ENCODE results near the gene HGS. TPM values are rescaled to one million over a fixed set of nuclear protein-coding genes. Genes with fewer than 3 reads are reported as not detected.

Gene HGS
- total and polyA plus RNA-seq, 2 of the 13 experiments (the other 11 are each of a cell fraction or from before 2014, with no cell fraction given), result 73.3 to 78.1 TPM

GRCh38 chr17:81652906-81653771, 30.7 kb upstream of the HGS start (continued):
- TF ChIP-seq, protein P1, sequence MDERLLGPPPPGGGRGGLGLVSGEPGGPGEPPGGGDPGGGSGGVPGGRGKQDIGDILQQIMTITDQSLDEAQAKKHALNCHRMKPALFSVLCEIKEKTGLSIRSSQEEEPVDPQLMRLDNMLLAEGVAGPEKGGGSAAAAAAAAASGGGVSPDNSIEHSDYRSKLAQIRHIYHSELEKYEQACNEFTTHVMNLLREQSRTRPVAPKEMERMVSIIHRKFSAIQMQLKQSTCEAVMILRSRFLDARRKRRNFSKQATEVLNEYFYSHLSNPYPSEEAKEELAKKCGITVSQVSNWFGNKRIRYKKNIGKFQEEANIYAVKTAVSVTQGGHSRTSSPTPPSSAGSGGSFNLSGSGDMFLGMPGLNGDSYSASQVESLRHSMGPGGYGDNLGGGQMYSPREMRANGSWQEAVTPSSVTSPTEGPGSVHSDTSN (CRISPR knock-in tag; IDR thresholded peaks at IDR 0.05), result no peak
- TF ChIP-seq ZNF800 (CRISPR knock-in tag; IDR thresholded peaks at IDR 0.05) (no peak), ZSCAN25 (CRISPR knock-in tag; IDR thresholded peaks at IDR 0.05) (no peak; the same call in 1 of the 2 replicates), ZNF75D (CRISPR knock-in tag; IDR thresholded peaks at IDR 0.05; ENCODE audit: borderline replicate concordance) (no peak), ZNF446 (CRISPR knock-in tag; IDR thresholded peaks at IDR 0.05) (no peak), BATF2 (CRISPR knock-in tag; IDR thresholded peaks at IDR 0.05) (no peak), MEF2D (CRISPR knock-in tag; IDR thresholded peaks at IDR 0.05) (no peak), PITX1 (CRISPR knock-in tag; IDR thresholded peaks at IDR 0.05) (no peak), ZNF207 (IDR thresholded peaks at IDR 0.05; ENCODE audit: borderline replicate concordance) (no peak), ZNF776 (CRISPR knock-in tag; IDR thresholded peaks at IDR 0.05) (no peak; the same call in 1 of the 2 replicates), HDAC2 (CRISPR knock-in tag; IDR thresholded peaks at IDR 0.05) (no peak), ELF4 (CRISPR knock-in tag; IDR thresholded peaks at IDR 0.05; ENCODE audit: borderline replicate concordance) (no peak), MLLT10 (CRISPR knock-in tag; IDR thresholded peaks at IDR 0.05) (no peak), ATF7-NPFF (CRISPR knock-in tag; IDR thresholded peaks at IDR 0.05; ENCODE audit: low read depth) (no peak; the same call in 1 of the 2 replicates), HMG20B (CRISPR knock-in tag; conservative IDR thresholded peaks at IDR 0.05) (no peak)
- TF ChIP-seq, protein P2, sequence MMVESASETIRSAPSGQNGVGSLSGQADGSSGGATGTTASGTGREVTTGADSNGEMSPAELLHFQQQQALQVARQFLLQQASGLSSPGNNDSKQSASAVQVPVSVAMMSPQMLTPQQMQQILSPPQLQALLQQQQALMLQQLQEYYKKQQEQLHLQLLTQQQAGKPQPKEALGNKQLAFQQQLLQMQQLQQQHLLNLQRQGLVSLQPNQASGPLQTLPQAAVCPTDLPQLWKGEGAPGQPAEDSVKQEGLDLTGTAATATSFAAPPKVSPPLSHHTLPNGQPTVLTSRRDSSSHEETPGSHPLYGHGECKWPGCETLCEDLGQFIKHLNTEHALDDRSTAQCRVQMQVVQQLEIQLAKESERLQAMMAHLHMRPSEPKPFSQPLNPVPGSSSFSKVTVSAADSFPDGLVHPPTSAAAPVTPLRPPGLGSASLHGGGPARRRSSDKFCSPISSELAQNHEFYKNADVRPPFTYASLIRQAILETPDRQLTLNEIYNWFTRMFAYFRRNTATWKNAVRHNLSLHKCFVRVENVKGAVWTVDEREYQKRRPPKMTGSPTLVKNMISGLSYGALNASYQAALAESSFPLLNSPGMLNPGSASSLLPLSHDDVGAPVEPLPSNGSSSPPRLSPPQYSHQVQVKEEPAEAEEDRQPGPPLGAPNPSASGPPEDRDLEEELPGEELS (CRISPR knock-in tag; IDR thresholded peaks at IDR 0.05), result 0 out of 2 replicates have a peak, but pooled peaks have one; percentile 15
- TF ChIP-seq, protein P3, sequence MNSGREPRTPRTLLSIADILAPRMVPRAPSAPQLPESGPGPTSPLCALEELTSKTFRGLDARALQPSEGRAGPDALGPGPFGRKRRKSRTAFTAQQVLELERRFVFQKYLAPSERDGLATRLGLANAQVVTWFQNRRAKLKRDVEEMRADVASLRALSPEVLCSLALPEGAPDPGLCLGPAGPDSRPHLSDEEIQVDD (CRISPR knock-in tag; IDR thresholded peaks at IDR 0.05; ENCODE audit: borderline replicate concordance), result no peak
- TF ChIP-seq, protein P4, sequence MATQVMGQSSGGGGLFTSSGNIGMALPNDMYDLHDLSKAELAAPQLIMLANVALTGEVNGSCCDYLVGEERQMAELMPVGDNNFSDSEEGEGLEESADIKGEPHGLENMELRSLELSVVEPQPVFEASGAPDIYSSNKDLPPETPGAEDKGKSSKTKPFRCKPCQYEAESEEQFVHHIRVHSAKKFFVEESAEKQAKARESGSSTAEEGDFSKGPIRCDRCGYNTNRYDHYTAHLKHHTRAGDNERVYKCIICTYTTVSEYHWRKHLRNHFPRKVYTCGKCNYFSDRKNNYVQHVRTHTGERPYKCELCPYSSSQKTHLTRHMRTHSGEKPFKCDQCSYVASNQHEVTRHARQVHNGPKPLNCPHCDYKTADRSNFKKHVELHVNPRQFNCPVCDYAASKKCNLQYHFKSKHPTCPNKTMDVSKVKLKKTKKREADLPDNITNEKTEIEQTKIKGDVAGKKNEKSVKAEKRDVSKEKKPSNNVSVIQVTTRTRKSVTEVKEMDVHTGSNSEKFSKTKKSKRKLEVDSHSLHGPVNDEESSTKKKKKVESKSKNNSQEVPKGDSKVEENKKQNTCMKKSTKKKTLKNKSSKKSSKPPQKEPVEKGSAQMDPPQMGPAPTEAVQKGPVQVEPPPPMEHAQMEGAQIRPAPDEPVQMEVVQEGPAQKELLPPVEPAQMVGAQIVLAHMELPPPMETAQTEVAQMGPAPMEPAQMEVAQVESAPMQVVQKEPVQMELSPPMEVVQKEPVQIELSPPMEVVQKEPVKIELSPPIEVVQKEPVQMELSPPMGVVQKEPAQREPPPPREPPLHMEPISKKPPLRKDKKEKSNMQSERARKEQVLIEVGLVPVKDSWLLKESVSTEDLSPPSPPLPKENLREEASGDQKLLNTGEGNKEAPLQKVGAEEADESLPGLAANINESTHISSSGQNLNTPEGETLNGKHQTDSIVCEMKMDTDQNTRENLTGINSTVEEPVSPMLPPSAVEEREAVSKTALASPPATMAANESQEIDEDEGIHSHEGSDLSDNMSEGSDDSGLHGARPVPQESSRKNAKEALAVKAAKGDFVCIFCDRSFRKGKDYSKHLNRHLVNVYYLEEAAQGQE (IDR thresholded peaks at IDR 0.05; ENCODE audit: borderline replicate concordance in 1 of 2, low read depth in 1 of 2, low read length in 2 of 2), result no peak
